Mammary epithelial cell (primary cell): ENCODE data around the gene MAPRE3.

Experiments
- CTCF ChIP-seq, 2 donors: IDR thresholded peaks in 1 of 2; conservative IDR thresholded peaks in 1 of 2; 2 replicates each; pipeline ENCODE4 v1.5.1; 2011 to 2012; ENCODE audit warnings: inconsistent platforms in 2 of 2, low read length in 2 of 2, mild to moderate bottlenecking in 2 of 2, control low read depth in 1 of 2, low read depth in 1 of 2; ENCODE audit not compliant: insufficient read depth in 1 of 2; ENCODE audit errors: extremely low read depth in 1 of 2
- EZH2 ChIP-seq: IDR thresholded peaks from 2 replicates; pipeline ENCODE4 v1.6.1; 2012; ENCODE audit warnings: low read length, inconsistent platforms, borderline replicate concordance

- TF ChIP-seq CTCF (conservative IDR thresholded peaks at IDR 0.05 in 1 of 2, IDR thresholded peaks at IDR 0.05 in 1 of 2; ENCODE audit: extremely low read depth in 1 of 2, insufficient read depth in 1 of 2, low read depth in 1 of 2, low read length in 2 of 2) (no peak), EZH2 (no peak)
Observed at GRCh38 chr2:26951236-26951635, 19.2 kb upstream of the MAPRE3 start.
